GM20000 (cell line): ENCODE data around the gene LIN7A.

Experiments used
- DNase-seq: peaks from one replicate; pipeline ENCODE4 v3.0.0; 2012; ENCODE audit warnings: low spot score
- CTCF ChIP-seq: IDR thresholded peaks from 2 replicates; pipeline ENCODE4 v1.5.1; 2012; ENCODE audit warnings: mild to moderate bottlenecking, control low read depth; ENCODE audit errors: extremely low read depth, missing control alignments

LIN7A gene

GRCh38 chr12:80813820-80814219 lies 123.9 kb downstream of the LIN7A start:
- peak; percentile 10 for DNase-seq

GRCh38 chr12:80811957-80812708 lies 125.6 kb downstream of the LIN7A start:
- no peak for DNase-seq
- no peak for TF ChIP-seq CTCF

More at GRCh38 chr12:80813820-80814219, 123.9 kb downstream of the LIN7A start:
- no peak for TF ChIP-seq CTCF

- DNase-seq: no peak
- TF ChIP-seq CTCF: no peak
These were observed 126.9 kb downstream of the LIN7A start for GRCh38 chr12:80810874-80811273.

GRCh38 chr12:80807640-80808288 lies 130.0 kb downstream of the LIN7A start:
- no peak for TF ChIP-seq CTCF

GRCh38 chr12:80805106-80805505 lies 132.6 kb downstream of the LIN7A start:
- DNase-seq: no peak
- TF ChIP-seq CTCF: no peak

More at GRCh38 chr12:80807640-80808288, 130.0 kb downstream of the LIN7A start:
- peak; percentile 15 for DNase-seq

- TF ChIP-seq CTCF: no peak
- no peak for DNase-seq
These were observed 134.9 kb downstream of the LIN7A start for GRCh38 chr12:80802652-80803400.

GRCh38 chr12:80798281-80798680 lies 139.5 kb downstream of the LIN7A start:
- TF ChIP-seq CTCF: no peak
- DNase-seq: no peak
